Cortex of kidney (tissue), 1 donor: Measurements from ENCODE around the gene GPRIN3.
"Not testable (repeated sequence)": the region's sequence is repeated elsewhere in the genome, so short reads cannot be mapped to it uniquely, and the experiment has no call there.

Experiments used
- DNase-seq: peaks from one replicate; lab custom pipeline; 2025; lab: John Stamatoyannopoulos, UW

GPRIN3 gene

GRCh38 chr4:89256203-89256800, 51.3 kb downstream of the GPRIN3 start:
- DNase-seq = no peak

DNA sequence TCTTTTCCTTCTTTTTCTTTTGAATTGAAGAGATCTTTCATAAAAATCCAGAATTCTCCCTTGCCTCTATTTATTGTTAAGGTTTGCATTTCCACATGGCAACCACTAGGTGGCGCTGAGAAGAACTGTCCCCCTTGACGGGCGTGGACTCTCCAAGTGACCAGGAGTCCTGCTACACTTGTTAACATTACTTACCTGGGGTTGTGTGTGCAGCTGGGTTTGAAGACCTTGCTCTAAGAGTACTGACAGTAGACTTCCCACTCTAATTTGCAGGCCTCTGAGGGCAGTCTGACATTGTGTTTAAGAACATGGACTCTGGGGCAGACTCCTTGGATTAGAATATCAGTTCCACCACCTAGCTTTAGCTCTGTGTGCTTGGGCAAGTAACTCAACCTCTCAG, 52.8 kb downstream of the GPRIN3 start:
- no peak for DNase-seq

- DNase-seq = not testable (repeated sequence)
Measured at GRCh38 chr4:89254347-89254746, 53.3 kb downstream of the GPRIN3 start.

DNA sequence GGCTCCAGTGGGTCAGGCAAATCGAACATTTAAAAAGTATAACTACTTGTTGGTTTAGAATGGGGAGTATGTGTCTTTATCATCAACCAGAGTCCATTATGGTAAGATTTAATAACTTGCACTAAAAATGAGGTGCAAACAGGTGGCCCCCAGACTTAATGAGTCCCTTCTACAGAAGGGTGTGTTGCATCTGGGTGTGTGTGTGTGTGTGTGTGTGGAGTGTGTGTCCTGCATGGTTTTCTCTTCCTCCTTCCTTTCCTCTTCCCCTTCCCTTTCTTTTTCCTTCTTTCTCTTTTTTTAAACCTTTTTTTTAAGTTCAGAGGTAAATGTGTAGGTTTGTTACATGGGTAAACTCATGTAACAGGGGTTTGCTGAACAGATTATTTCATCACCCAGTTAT, 53.7 kb downstream of the GPRIN3 start:
- DNase-seq = no peak

GRCh38 chr4:89253311-89253710, 54.3 kb downstream of the GPRIN3 start:
- no peak for DNase-seq

DNA sequence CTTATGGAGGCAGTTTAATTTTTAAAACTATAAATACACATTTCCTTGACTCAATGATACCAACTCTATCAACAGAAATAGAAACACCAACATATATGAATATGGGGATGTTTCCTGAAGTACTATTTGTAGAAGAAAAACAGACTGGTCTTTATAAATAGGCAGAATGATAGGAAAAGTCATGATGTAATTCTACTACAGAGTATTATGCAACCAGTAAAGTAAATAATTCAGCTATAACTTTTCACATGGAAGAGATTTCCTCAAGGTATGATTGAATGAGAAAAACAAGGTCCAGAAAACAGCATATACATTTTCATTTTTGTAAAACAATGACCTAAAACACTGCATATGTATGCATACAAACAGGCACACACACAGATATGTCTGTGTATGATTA, 56.2 kb downstream of the GPRIN3 start:
- no peak for DNase-seq

DNA sequence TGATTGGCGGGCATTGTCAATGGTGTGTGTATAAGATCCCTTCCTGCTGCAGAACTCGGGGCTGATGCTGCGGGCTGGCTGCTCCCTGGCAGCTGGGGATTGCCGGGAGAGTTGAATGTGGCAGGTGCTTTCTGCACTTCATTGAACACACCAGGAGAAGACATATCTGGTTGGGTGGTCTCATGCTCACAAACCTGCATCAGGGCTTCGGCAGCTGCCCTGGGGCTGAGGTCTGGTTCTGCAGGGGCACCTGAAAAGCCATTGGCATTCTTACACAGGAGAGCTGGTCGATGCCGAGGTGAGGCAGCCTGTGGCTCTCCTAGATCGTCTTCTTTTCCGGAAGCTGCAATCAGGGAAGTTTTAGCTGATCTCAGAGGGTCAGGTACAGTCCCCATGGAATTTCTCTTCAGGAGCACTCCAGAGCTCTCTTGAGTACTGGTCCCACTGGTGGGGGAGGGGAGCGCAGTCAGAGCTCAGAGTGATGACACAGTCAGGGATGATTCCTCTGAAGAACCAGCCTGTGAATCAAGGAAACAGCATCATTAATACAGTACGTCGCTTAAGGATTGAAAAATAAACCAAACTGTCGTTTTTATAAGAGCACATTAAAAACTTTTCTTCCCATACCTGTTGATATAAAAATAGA, 57.8 kb downstream of the GPRIN3 start:
- no peak for DNase-seq

- DNase-seq = no peak
Measured at GRCh38 chr4:89249313-89249712, 58.3 kb downstream of the GPRIN3 start.

GRCh38 chr4:89248879-89249281, 58.7 kb downstream of the GPRIN3 start:
- DNase-seq = no peak

GRCh38 chr4:89247951-89248350, 59.6 kb downstream of the GPRIN3 start:
- no peak for DNase-seq

DNA sequence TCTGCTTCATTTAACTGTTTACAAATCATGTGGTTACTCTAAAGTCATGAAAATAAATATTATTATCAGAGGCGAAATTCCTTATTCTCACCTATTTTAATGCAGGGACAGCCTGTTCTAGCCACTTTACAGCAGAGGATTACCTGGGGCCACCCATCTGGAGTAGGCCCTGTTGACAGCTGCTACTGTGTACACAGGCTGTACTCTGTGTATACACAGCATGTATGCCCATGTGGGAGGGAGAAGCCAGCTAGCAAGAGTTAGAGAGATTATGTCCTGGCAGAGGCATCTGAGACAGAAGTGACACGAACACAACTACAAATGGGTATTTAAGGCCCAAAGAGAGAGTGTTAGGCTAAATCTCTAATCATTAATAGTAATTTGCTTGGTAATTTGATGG, 62.1 kb downstream of the GPRIN3 start:
- DNase-seq = no peak

- no peak for DNase-seq
Measured at GRCh38 chr4:89243733-89244252, 63.8 kb downstream of the GPRIN3 start.

DNA sequence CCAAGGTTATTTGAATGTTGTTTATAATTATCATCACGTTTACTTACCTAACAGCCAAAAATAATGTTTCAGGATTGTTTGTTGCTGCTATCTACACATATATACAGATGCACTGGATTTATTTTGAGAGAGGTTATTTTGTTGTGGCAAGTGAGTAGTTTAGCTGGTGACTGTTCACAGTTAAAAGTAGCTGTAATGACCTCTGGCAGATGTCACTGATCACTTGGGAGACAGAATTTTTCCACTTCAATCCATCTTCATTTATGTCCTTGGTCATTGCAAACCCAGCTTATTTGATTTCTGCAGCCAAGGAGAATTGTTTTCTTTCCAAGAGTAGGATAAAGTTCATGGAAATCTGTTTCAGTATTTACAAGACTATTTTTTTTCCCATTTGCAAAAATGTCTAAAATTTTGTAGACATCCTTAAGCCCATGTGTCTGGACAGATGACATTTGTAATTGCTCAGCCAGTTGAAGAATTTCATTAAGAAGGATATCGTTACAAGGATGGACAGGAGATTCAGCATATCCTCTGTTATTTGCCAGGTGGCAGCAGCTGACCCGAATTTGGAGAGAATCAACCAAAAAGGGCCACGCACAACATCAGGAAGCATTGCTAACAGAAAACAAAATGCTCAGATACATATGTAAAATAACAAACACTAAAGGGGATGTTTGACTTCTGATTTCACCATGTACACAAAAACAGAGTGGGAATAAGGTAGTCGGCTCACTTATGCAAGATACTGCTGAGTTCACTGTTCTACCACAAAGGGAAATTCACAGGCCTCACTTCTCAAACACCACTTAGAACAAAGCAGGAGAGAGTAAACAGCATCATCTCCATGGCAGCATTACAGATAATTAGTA, 64.5 kb downstream of the GPRIN3 start:
- no peak for DNase-seq

GRCh38 chr4:89242216-89242615, 65.4 kb downstream of the GPRIN3 start:
- no peak for DNase-seq

DNA sequence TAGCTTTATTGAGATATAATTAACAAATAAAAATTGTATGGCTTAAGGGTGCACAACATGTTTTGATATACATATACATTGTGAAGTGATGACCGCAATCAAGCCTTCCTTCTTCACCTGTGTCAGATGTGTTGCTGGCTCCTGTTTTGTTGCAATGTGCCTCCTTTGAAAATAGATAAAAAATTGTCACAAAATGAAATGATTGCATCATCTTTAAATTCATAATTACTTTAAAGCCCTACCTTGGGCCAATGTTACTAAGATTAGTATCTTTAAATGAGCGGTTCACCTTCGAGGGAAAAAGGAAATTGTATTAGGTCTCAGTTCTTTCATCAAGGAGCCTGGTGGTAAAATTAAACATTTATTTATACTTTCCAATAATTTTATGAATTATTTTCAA, 77.3 kb downstream of the GPRIN3 start:
- no peak for DNase-seq

- DNase-seq = no peak
Measured at GRCh38 chr4:89226665-89227574, 80.7 kb downstream of the GPRIN3 start.

DNA sequence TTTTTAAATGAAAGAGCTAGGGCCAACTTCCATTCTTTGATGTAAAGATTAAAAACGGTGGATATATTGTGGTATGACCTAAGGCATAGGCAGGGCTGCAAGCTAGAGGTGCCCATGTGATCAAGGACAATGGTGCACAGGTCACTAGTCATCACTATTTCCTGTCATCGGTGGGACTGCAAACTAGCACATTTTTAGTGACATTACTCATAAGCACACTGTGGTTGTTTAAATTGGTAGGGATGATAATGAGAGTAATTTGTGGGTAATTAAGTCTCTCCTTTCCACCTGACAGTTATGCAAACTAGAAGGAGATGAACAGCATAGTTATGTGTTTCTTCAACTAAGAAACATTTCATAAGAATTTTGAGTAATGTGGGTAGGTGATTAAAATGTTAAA, 85.4 kb downstream of the GPRIN3 start:
- DNase-seq = no peak

- DNase-seq = no peak
Measured at GRCh38 chr4:89221167-89221867, 86.3 kb downstream of the GPRIN3 start.

DNA sequence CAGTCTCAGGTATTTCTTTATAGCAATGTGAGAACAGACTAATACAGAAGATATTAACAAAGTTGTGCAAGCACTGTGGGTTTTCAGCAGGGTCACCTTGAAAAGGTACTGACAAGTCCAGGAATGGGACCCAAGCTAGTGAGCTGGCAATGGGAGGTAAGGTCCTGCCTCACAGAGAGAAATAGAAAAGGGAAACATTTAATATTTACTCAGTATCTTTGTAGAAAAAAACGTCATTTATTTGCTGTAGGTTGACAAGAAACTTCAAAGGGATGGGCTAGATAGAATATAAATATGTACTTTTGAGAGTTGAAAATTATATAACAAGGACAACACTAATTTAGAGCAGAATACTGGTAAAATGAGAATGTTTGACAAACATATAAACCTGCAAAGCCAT, 89.0 kb downstream of the GPRIN3 start:
- no peak for DNase-seq

GRCh38 chr4:89217604-89218003, 90.0 kb downstream of the GPRIN3 start:
- DNase-seq = no peak

DNA sequence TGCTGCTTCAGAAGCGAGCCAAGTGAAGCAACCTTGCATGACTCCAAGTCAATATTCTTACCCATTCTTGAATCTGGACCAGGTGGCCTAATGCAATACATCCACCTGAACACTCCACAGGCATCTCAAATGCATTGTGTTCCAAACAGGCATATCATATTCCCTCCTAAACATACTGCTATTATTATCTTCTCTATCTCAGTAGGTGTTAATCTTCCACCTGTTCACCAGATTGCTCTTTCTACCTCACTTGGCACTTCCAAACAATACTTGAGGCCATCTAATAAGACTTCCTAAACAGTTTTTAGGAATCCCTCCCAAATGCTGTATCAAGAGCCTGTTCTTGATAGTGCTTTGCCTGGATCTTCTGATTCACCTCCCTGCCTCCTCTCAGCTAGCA, 90.7 kb downstream of the GPRIN3 start:
- DNase-seq = no peak
